Umbilical cord (tissue), 2 donors: ENCODE results near the gene PCNX2. TPM values are rescaled to one million over a fixed set of nuclear protein-coding genes. Genes with fewer than 3 reads are reported as not detected.
A peak's percentile ranks its signal among the peaks of the same experiment; 100 is the strongest.
"Not testable (repeated sequence)": the region's sequence is repeated elsewhere in the genome, so short reads cannot be mapped to it uniquely, and the experiment has no call there.

ENCODE experiments used
- DNase-seq: peaks from one replicate; pipeline ENCODE4 v3.0.0-alpha.2; 2015; ENCODE audit warnings: low spot score
- total RNA-seq: library from RNA; depleted of rRNA; stranded (reverse); fragments of >200 nt; gene quantifications from one replicate; pipeline ENCODE4 v1.2.3, GENCODE V29; 2014; ENCODE audit warnings: low replicate concordance; ENCODE audit not compliant: insufficient read depth

The PCNX2 gene
- total RNA-seq, 1 donor from 2014 or later = 12.5 TPM

GRCh38 chr1:233015965-233016364 lies 279.6 kb downstream of the PCNX2 start:
- no peak for DNase-seq

- DNase-seq = no peak
Observed at GRCh38 chr1:233012021-233012420, 283.5 kb downstream of the PCNX2 start.

GRCh38 chr1:233010146-233010545 lies 285.4 kb downstream of the PCNX2 start:
- no peak for DNase-seq

- DNase-seq = no peak
Observed at GRCh38 chr1:233006541-233006973, 289.0 kb downstream of the PCNX2 start.

- DNase-seq = no peak
Observed at GRCh38 chr1:233006108-233006507, 289.4 kb downstream of the PCNX2 start.

GRCh38 chr1:233005703-233006102 lies 289.8 kb downstream of the PCNX2 start:
- DNase-seq = no peak

GRCh38 chr1:233005156-233005555 lies 290.4 kb downstream of the PCNX2 start:
- DNase-seq = no peak

- DNase-seq = no peak
Observed at GRCh38 chr1:233004451-233004850, 291.1 kb downstream of the PCNX2 start.

GRCh38 chr1:233003638-233004037 lies 291.9 kb downstream of the PCNX2 start:
- not testable (repeated sequence) for DNase-seq

GRCh38 chr1:232999956-233000625 lies 295.4 kb downstream of the PCNX2 start:
- DNase-seq = no peak

GRCh38 chr1:232998646-232999045 lies 296.9 kb downstream of the PCNX2 start:
- no peak for DNase-seq

GRCh38 chr1:232998138-232998537 lies 297.4 kb downstream of the PCNX2 start:
- DNase-seq = no peak

- no peak for DNase-seq
Observed at GRCh38 chr1:232996143-232996542, 299.4 kb downstream of the PCNX2 start.

GRCh38 chr1:232995189-232995588 lies 300.3 kb downstream of the PCNX2 start:
- DNase-seq = no peak

GRCh38 chr1:232993555-232993954 lies 302.0 kb downstream of the PCNX2 start:
- DNase-seq = no peak

- no peak for DNase-seq
Observed at GRCh38 chr1:232992227-232992626, 303.3 kb downstream of the PCNX2 start.

- DNase-seq = no peak
Observed at GRCh38 chr1:232991238-232991637, 304.3 kb downstream of the PCNX2 start.

GRCh38 chr1:232990176-232991128 lies 305.1 kb downstream of the PCNX2 start:
- DNase-seq = no peak

GRCh38 chr1:232988572-232989040 lies 306.9 kb downstream of the PCNX2 start:
- DNase-seq = peak; percentile 47

GRCh38 chr1:232987774-232988140 lies 307.8 kb downstream of the PCNX2 start:
- DNase-seq = no peak

GRCh38 chr1:232987046-232987773 lies 308.3 kb downstream of the PCNX2 start:
- DNase-seq = no peak

GRCh38 chr1:232986527-232986922 lies 309.0 kb downstream of the PCNX2 start:
- DNase-seq = no peak
